HEK293 (cell line): ENCODE data around the gene CFAP69.

Source experiments
- EGR2 ChIP-seq: fragments of 450-650 bp; formaldehyde crosslinking; IDR thresholded peaks from 2 replicates; pipeline ENCODE4 v1.5.1; 2016; ENCODE audit warnings: low read depth, missing biosample characterization, missing genetic modification characterization
- KLF1 ChIP-seq: fragments of 450-650 bp; formaldehyde crosslinking; IDR thresholded peaks from 2 replicates; pipeline ENCODE4 v1.5.1; 2016; ENCODE audit warnings: missing biosample characterization, missing genetic modification characterization
- ZBTB1 ChIP-seq: fragments of 450-650 bp; formaldehyde crosslinking; IDR thresholded peaks from 2 replicates; pipeline ENCODE4 v1.5.1; 2016; ENCODE audit warnings: missing biosample characterization, missing genetic modification characterization
- ZNF114 ChIP-seq: fragments of 450-650 bp; formaldehyde crosslinking; IDR thresholded peaks from 2 replicates; pipeline ENCODE4 v1.5.0; 2017; ENCODE audit warnings: missing biosample characterization, missing genetic modification characterization
- ZNF138 ChIP-seq: fragments of 450-650 bp; formaldehyde crosslinking; IDR thresholded peaks from 2 replicates; pipeline ENCODE4 v1.5.1; 2016; ENCODE audit warnings: missing biosample characterization, missing genetic modification characterization, borderline replicate concordance
- ZNF169 ChIP-seq: fragments of 450-650 bp; formaldehyde crosslinking; IDR thresholded peaks from 2 replicates; pipeline ENCODE4 v1.5.1; 2016; ENCODE audit warnings: missing biosample characterization, missing genetic modification characterization
- ZNF24 ChIP-seq: fragments of 450-650 bp; formaldehyde crosslinking; IDR thresholded peaks from 2 replicates; pipeline ENCODE4 v1.5.1; 2016; ENCODE audit warnings: missing biosample characterization, missing genetic modification characterization
- ZNF561 ChIP-seq: fragments of 450-650 bp; IDR thresholded peaks from 2 replicates; pipeline ENCODE4 v1.5.1; 2018; ENCODE audit warnings: missing biosample characterization, missing genetic modification characterization, borderline replicate concordance
- TF ChIP-seq, protein P1 (sequence below): fragments of 450-650 bp; formaldehyde crosslinking; IDR thresholded peaks from 2 replicates; pipeline ENCODE4 v1.5.1; 2016; ENCODE audit warnings: missing biosample characterization, missing genetic modification characterization

DNA sequence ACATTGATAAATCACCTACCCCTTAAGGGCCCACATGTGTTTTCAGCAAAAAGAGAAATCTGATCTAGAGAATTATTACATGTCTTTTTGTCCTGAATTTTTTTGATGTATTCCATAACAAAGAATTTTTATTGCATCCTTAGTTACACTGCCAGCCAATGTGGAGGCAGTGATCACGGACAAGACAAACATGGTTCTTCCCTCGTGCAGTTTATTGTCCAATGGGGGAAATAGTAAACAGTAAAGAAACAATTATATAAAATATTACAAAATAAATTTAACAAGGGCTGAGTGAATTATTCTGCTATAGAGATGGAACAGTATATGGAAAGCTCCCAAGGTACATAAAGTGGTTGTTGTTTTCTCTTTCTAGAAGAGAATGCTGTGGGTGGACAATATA is 31.5 kb upstream of the CFAP69 start:
- TF ChIP-seq, protein P1, sequence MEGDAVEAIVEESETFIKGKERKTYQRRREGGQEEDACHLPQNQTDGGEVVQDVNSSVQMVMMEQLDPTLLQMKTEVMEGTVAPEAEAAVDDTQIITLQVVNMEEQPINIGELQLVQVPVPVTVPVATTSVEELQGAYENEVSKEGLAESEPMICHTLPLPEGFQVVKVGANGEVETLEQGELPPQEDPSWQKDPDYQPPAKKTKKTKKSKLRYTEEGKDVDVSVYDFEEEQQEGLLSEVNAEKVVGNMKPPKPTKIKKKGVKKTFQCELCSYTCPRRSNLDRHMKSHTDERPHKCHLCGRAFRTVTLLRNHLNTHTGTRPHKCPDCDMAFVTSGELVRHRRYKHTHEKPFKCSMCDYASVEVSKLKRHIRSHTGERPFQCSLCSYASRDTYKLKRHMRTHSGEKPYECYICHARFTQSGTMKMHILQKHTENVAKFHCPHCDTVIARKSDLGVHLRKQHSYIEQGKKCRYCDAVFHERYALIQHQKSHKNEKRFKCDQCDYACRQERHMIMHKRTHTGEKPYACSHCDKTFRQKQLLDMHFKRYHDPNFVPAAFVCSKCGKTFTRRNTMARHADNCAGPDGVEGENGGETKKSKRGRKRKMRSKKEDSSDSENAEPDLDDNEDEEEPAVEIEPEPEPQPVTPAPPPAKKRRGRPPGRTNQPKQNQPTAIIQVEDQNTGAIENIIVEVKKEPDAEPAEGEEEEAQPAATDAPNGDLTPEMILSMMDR = no peak
- no peak for TF ChIP-seq EGR2 (tag by site-specific recombination)
- no peak for TF ChIP-seq ZNF138 (tag by site-specific recombination)
- TF ChIP-seq ZNF561 = no peak
- TF ChIP-seq KLF1 (tag by site-specific recombination) = no peak
- TF ChIP-seq ZBTB1 (tag by site-specific recombination) = no peak
- no peak for TF ChIP-seq ZNF169 (tag by site-specific recombination)
- TF ChIP-seq ZNF24 (tag by site-specific recombination) = no peak
- TF ChIP-seq ZNF114 (tag by site-specific recombination) = no peak
